Caco-2 (cell line): ENCODE measurements around the gene MBD5. TPM values are rescaled to one million over a fixed set of nuclear protein-coding genes. Genes with fewer than 3 reads are reported as not detected.

ENCODE experiments used
- BruUV-seq: library from RNA; stranded (reverse); fragments of 400-500 nt; replicated peaks from 2 replicates; lab custom pipeline; 2021; lab: Mats Ljungman, UMichigan
- CTCF ChIA-PET: fragments of 300-600 bp; sonication (Branson Sonifier 250); formaldehyde crosslinking; loops from one replicate; lab custom pipeline; 2022; ENCODE audit warnings: antibody characterized with exemption; lab: Charles Lee
- POLR2A ChIA-PET: fragments of 300-600 bp; sonication (Branson Sonifier 250); formaldehyde crosslinking; loops from one replicate; lab custom pipeline; 2022; ENCODE audit warnings: antibody characterized with exemption; lab: Charles Lee
- DNase-seq, 2 experiments: peaks; one replicate each; pipeline versions ENCODE4 v3.0.0 to v3.0.0-alpha.2; 2020 to 2022
- H3K27me3 ChIP-seq: replicated peaks from 2 replicates; pipeline ENCODE4 v1.6.0; 2011; ENCODE audit warnings: low read length; ENCODE audit not compliant: control insufficient read depth, insufficient read depth
- H3K36me3 ChIP-seq: 2 replicates; pipeline ENCODE4 v1.5.1; 2011; ENCODE audit warnings: low read length; ENCODE audit not compliant: control insufficient read depth, insufficient read depth
- H3K4me1 ChIP-seq: fragments of 250-450 bp; sonication (Bioruptor Pico); 2 replicates; pipeline ENCODE4 v1.5.1; 2020; ENCODE audit warnings: mild to moderate bottlenecking
- H3K4me3 ChIP-seq: 2 replicates; pipeline ENCODE4 v1.5.1; 2011; ENCODE audit warnings: low read depth, mild to moderate bottlenecking, control low read depth, low read length
- H3K9me3 ChIP-seq: fragments of 250-450 bp; sonication (Bioruptor Pico); 2 replicates; pipeline ENCODE4 v1.5.1; 2020; ENCODE audit warnings: mild to moderate bottlenecking, moderate library complexity
- H3K27ac Mint-ChIP-seq: one replicate; pipeline ENCODE4 v1.8.0; 2022; ENCODE audit warnings: mixed read lengths; ENCODE audit not compliant: unreplicated experiment
- H3K27me3 Mint-ChIP-seq: one replicate; pipeline ENCODE4 v1.8.0; 2022; ENCODE audit warnings: mixed read lengths; ENCODE audit not compliant: insufficient read depth, unreplicated experiment
- H3K36me3 Mint-ChIP-seq: one replicate; pipeline ENCODE4 v1.8.0; 2022; ENCODE audit warnings: mild to moderate bottlenecking, mixed read lengths; ENCODE audit not compliant: insufficient read depth, unreplicated experiment
- H3K4me1 Mint-ChIP-seq: one replicate; pipeline ENCODE4 v1.8.0; 2022; ENCODE audit warnings: low read depth, mixed read lengths; ENCODE audit not compliant: unreplicated experiment
- H3K4me3 Mint-ChIP-seq: one replicate; pipeline ENCODE4 v1.8.0; 2022; ENCODE audit warnings: mild to moderate bottlenecking, moderate library complexity, mixed read lengths; ENCODE audit not compliant: unreplicated experiment
- H3K9me3 Mint-ChIP-seq: one replicate; pipeline ENCODE4 v1.8.0; 2022; ENCODE audit warnings: mixed read lengths; ENCODE audit not compliant: unreplicated experiment
- CTCF ChIP-seq, 2 experiments: fragments of 200-600 bp in 1 of 2; IDR thresholded peaks; 1 replicate in 1 of 2; 2 replicates in 1 of 2; pipeline versions ENCODE4 v1.5.1 to v1.8.0; 2011 to 2022; ENCODE audit warnings: antibody characterized with exemption in 1 of 2, control low read depth in 1 of 2, inconsistent platforms in 1 of 2, low read depth in 1 of 2, low read length in 1 of 2, mild to moderate bottlenecking in 1 of 2, moderate library complexity in 1 of 2; ENCODE audit not compliant: insufficient read depth in 1 of 2, severe bottlenecking in 1 of 2, unreplicated experiment in 1 of 2
- intact Hi-C: fragments of 100-400 bp; cut with micrococcal nuclease; formaldehyde crosslinking; loops from one replicate; pipeline ENCODE4 v1.10.0; 2022; ENCODE audit not compliant: unreplicated experiment
- total RNA-seq: library from RNA; stranded (reverse); gene quantifications from 2 replicates; pipeline ENCODE4 v1.2.3, GENCODE V29; 2022

Gene MBD5
- total RNA-seq, 1 experiment from 2014 or later = 23.7 TPM

- H3K36me3 ChIP-seq = no peaks in the 10 kb centered on the region
- no peaks in the 10 kb centered on the region for H3K9me3 Mint-ChIP-seq
- TF ChIP-seq CTCF (IDR thresholded peaks at IDR 0.05; ENCODE audit: insufficient read depth in 1 of 2, low read depth in 1 of 2, low read length in 1 of 2, severe bottlenecking in 1 of 2, unreplicated experiment in 1 of 2) = no peak
- H3K27me3 ChIP-seq = no peaks in the 10 kb centered on the region
- BruUV-seq = no TSS peak
- no peaks in the 10 kb centered on the region for H3K27me3 Mint-ChIP-seq
- no peak overlapping the region for H3K4me3 ChIP-seq
- DNase-seq = no peak
- ChIA-PET POLR2A (no interaction called here), CTCF (no interaction called here)
- H3K4me1 ChIP-seq = no peaks in the 10 kb centered on the region
- no peak overlapping the region for H3K27ac Mint-ChIP-seq
- H3K9me3 ChIP-seq = no peaks in the 10 kb centered on the region
- H3K4me3 Mint-ChIP-seq = no peak overlapping the region
- intact Hi-C loops = loop anchor here (2.0 kb wide), 1 partner anchor 35 kb away; no protein-coding TSS in a partner anchor
- H3K4me1 Mint-ChIP-seq = no peaks in the 10 kb centered on the region
- no peaks in the 10 kb centered on the region for H3K36me3 Mint-ChIP-seq
Observed at GRCh38 chr2:148124271-148124670, 103.4 kb downstream of the MBD5 start.

- POLR2A ChIA-PET = no interaction called here
- Mint-ChIP-seq H3K4me1 (no peaks in the 10 kb centered on the region), H3K27ac (no peak overlapping the region), H3K27me3 (no peaks in the 10 kb centered on the region), H3K36me3 (no peaks in the 10 kb centered on the region), H3K9me3 (no peaks in the 10 kb centered on the region), H3K4me3 (no peak overlapping the region)
- BruUV-seq = no TSS peak
- H3K4me3 ChIP-seq = no peak overlapping the region
- TF ChIP-seq CTCF (IDR thresholded peaks at IDR 0.05; ENCODE audit: insufficient read depth in 1 of 2, low read depth in 1 of 2, low read length in 1 of 2, severe bottlenecking in 1 of 2, unreplicated experiment in 1 of 2) = no peak
- no peaks in the 10 kb centered on the region for H3K36me3 ChIP-seq
- CTCF ChIA-PET = no interaction called here
- H3K27me3 ChIP-seq = no peaks in the 10 kb centered on the region
- H3K9me3 ChIP-seq = no peaks in the 10 kb centered on the region
- intact Hi-C loops = no loop called here
- peaks cover 6% of the 10 kb centered on the region; the same call in 1 of the 2 replicates for H3K4me1 ChIP-seq
- no peak for DNase-seq
Observed at GRCh38 chr2:148130581-148130980, 109.7 kb downstream of the MBD5 start.

GRCh38 chr2:148132412-148132811 lies 111.5 kb downstream of the MBD5 start:
- Histone ChIP-seq H3K4me1 (peaks cover 6% of the 10 kb centered on the region; the same call in 1 of the 2 replicates), H3K4me3 (no peak overlapping the region), H3K27me3 (no peaks in the 10 kb centered on the region), H3K36me3 (no peaks in the 10 kb centered on the region), H3K9me3 (no peaks in the 10 kb centered on the region)
- no peaks in the 10 kb centered on the region for H3K4me1 Mint-ChIP-seq
- no peaks in the 10 kb centered on the region for H3K9me3 Mint-ChIP-seq
- no peak overlapping the region for H3K27ac Mint-ChIP-seq
- intact Hi-C loops = no loop called here
- ChIA-PET CTCF (no interaction called here), POLR2A (interaction anchor here (0.6 kb wide), 1 partner anchor 402 kb away, joined by 5 read pairs; no protein-coding TSS in a partner anchor)
- H3K27me3 Mint-ChIP-seq = no peaks in the 10 kb centered on the region
- BruUV-seq = no TSS peak
- no peak for TF ChIP-seq CTCF (IDR thresholded peaks at IDR 0.05; ENCODE audit: insufficient read depth in 1 of 2, low read depth in 1 of 2, low read length in 1 of 2, severe bottlenecking in 1 of 2, unreplicated experiment in 1 of 2)
- no peak overlapping the region for H3K4me3 Mint-ChIP-seq
- DNase-seq = no peak
- H3K36me3 Mint-ChIP-seq = no peaks in the 10 kb centered on the region
